ENCODE data around the gene SPACA6. TPM values are rescaled to one million over a fixed set of nuclear protein-coding genes. Genes with fewer than 3 reads are reported as not detected.

SPACA6 gene
- total RNA-seq, 1 experiment from 2014 or later: 18.9 TPM

DNA sequence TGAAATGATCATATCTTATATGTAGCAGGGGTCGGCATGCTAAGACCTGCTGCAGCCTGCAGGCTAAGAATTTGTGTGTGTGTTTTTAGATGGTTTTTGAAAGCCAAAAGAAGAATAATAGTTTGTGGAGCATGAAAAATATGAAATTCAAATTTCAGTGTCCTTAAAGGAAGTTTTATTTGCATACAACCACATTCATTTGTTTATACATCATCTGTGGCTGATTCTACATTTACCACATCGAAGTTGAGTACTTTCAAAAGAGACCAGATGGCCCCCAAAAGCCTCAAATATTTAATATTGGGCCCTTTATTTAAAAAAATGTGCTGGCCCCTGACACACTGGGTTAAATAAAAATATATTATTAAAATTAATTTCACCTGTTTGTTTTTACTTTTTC is 29.4 kb downstream of the SPACA6 start:
- Mint-ChIP-seq H3K4me1 (peaks cover 7 to 13% of the 10 kb centered on the region in 2 experiments), H3K27me3 (ENCODE audit: low read depth) (peaks cover 67% of the 10 kb centered on the region), H3K27ac (no peak overlapping the region), H3K4me3 (no peak overlapping the region), H3K36me3 (ENCODE audit: insufficient read depth in 1 of 3, low read depth in 3 of 3) (no peaks in the 10 kb centered on the region; a peak in 1 of 7 replicates), H3K9me3 (peaks cover 0 to 39% of the 10 kb centered on the region in 2 experiments; a peak in 4 of 5 replicates)
- Histone ChIP-seq H2BK12ac (ENCODE audit: insufficient read length, low read depth, low read length) (no peak overlapping the region), H3K27ac (ENCODE audit: insufficient read length, low read depth, low read length) (no peak overlapping the region), H2AK5ac (ENCODE audit: insufficient read length, low read length) (no peak overlapping the region), H3K9me3 (ENCODE audit: control insufficient read depth, low read depth, low read length) (no peaks in the 10 kb centered on the region), H3K79me1 (ENCODE audit: insufficient read depth, low read depth, low read length, poor library complexity, severe bottlenecking) (no peaks in the 10 kb centered on the region), H3K79me2 (ENCODE audit: insufficient read depth, low read length) (no peaks in the 10 kb centered on the region), H3K14ac (ENCODE audit: insufficient read depth, low read length) (no peak overlapping the region), H3K23me2 (ENCODE audit: insufficient read length, low read depth, low read length, poor library complexity, severe bottlenecking) (peaks cover 9% of the 10 kb centered on the region), H4K91ac (ENCODE audit: insufficient read length, low read depth, low read length) (no peak overlapping the region), H3K18ac (ENCODE audit: insufficient read length, low read depth, low read length) (no peak overlapping the region), H4K8ac (replicated peaks; ENCODE audit: insufficient read length, low read depth, low read length) (no peak overlapping the region), H3K23ac (ENCODE audit: insufficient read length, low read depth, low read length) (no peak overlapping the region), H3K9ac (ENCODE audit: extremely low read depth, insufficient read length, low read length) (no peak overlapping the region), H2BK15ac (ENCODE audit: low read depth, low read length) (no peak overlapping the region), H2BK20ac (ENCODE audit: low read depth, low read length, poor library complexity, severe bottlenecking) (no peak overlapping the region), H3K4ac (ENCODE audit: low read depth, low read length) (no peak overlapping the region), H4K20me1 (ENCODE audit: control insufficient read depth, insufficient read depth, insufficient read length) (no peaks in the 10 kb centered on the region), H3K27me3 (ENCODE audit: insufficient read depth, low read length) (peaks cover 6% of the 10 kb centered on the region; the same call in 1 of the 2 replicates), H4K5ac (ENCODE audit: insufficient read length, low read depth, low read length) (no peak overlapping the region), H3K56ac (ENCODE audit: insufficient read length, low read depth, low read length) (no peak overlapping the region), H3K4me1 (ENCODE audit: insufficient read depth, low read length) (no peaks in the 10 kb centered on the region; the same call in 1 of the 2 replicates), H2BK5ac (ENCODE audit: insufficient read length, low read length) (no peak overlapping the region), H2AFZ (ENCODE audit: low read length) (no peak overlapping the region), H3K4me2 (ENCODE audit: insufficient read depth, insufficient read length, low read length) (no peak overlapping the region), H2BK120ac (ENCODE audit: low read depth, low read length, poor library complexity, severe bottlenecking) (no peak overlapping the region), H3T11ph (ENCODE audit: low read length) (no peak overlapping the region)
- DNase-seq: no peak
- TF ChIP-seq, protein P1, sequence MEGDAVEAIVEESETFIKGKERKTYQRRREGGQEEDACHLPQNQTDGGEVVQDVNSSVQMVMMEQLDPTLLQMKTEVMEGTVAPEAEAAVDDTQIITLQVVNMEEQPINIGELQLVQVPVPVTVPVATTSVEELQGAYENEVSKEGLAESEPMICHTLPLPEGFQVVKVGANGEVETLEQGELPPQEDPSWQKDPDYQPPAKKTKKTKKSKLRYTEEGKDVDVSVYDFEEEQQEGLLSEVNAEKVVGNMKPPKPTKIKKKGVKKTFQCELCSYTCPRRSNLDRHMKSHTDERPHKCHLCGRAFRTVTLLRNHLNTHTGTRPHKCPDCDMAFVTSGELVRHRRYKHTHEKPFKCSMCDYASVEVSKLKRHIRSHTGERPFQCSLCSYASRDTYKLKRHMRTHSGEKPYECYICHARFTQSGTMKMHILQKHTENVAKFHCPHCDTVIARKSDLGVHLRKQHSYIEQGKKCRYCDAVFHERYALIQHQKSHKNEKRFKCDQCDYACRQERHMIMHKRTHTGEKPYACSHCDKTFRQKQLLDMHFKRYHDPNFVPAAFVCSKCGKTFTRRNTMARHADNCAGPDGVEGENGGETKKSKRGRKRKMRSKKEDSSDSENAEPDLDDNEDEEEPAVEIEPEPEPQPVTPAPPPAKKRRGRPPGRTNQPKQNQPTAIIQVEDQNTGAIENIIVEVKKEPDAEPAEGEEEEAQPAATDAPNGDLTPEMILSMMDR (conservative IDR thresholded peaks at IDR 0.05): no peak
- no CpG with 5 or more reads among the region's 2 CpGs for WGBS (ENCODE audit: extremely low coverage, insufficient read length, low lambda C conversion rate)
